HepG2 (cell line): Measurements from ENCODE around the gene PTCD1. TPM values are rescaled to one million over a fixed set of nuclear protein-coding genes. Genes with fewer than 3 reads are reported as not detected.

Source experiments
- BHLHE40 ChIP-seq: IDR thresholded peaks from 2 replicates; pipeline ENCODE4 v1.6.1; 2011; ENCODE audit warnings: low read length, improper control_type of control experiment
- HOXA9 ChIP-seq: sonication (generic); formaldehyde crosslinking; IDR thresholded peaks from 2 replicates; pipeline ENCODE4 v1.8.1; 2022; ENCODE audit warnings: missing genetic modification reagents, mild to moderate bottlenecking, moderate library complexity, borderline replicate concordance
- KDM2A ChIP-seq: sonication (generic); formaldehyde crosslinking; IDR thresholded peaks from 2 replicates; pipeline ENCODE4 v1.4.0; 2020; ENCODE audit warnings: low read depth, missing genetic modification reagents, borderline replicate concordance
- MXD3 ChIP-seq: IDR thresholded peaks from 2 replicates; pipeline ENCODE4 v1.6.1; 2016; ENCODE audit warnings: mild to moderate bottlenecking, missing biosample characterization, missing genetic modification reagents
- TAF1 ChIP-seq: sonication (generic); formaldehyde crosslinking; IDR thresholded peaks from 2 replicates; pipeline ENCODE4 v1.4.0; 2020; ENCODE audit warnings: missing genetic modification reagents
- TBX3 ChIP-seq: fragments of 450-650 bp; IDR thresholded peaks from 2 replicates; pipeline ENCODE4 v1.6.1; 2017; ENCODE audit warnings: antibody characterized with exemption, mild to moderate bottlenecking, inconsistent platforms, borderline replicate concordance
- ZFP36 ChIP-seq: fragments of 150-350 bp; IDR thresholded peaks from 2 replicates; pipeline ENCODE4 v1.6.1; 2018; ENCODE audit warnings: borderline replicate concordance, low read length, low read depth; ENCODE audit not compliant: partially characterized antibody
- ZNF496 ChIP-seq: sonication (generic); formaldehyde crosslinking; IDR thresholded peaks from 2 replicates; pipeline ENCODE4 v1.8.1; 2023; ENCODE audit warnings: mild to moderate bottlenecking, moderate library complexity, missing genetic modification reagents; ENCODE audit not compliant: insufficient replicate concordance
- ZNF569 ChIP-seq: sonication (generic); formaldehyde crosslinking; IDR thresholded peaks from 2 replicates; pipeline ENCODE4 v1.5.0; 2020; ENCODE audit warnings: mild to moderate bottlenecking, missing genetic modification reagents, moderate library complexity, borderline replicate concordance
- ZNF614 ChIP-seq: IDR thresholded peaks from 2 replicates; pipeline ENCODE4 v1.6.1; 2018; ENCODE audit warnings: missing biosample characterization, missing genetic modification reagents, inconsistent platforms, borderline replicate concordance
- ZNF768 ChIP-seq: sonication (generic); formaldehyde crosslinking; IDR thresholded peaks from 2 replicates; pipeline ENCODE4 v1.4.0; 2020; ENCODE audit warnings: missing genetic modification reagents
- ZNF773 ChIP-seq: sonication (generic); formaldehyde crosslinking; IDR thresholded peaks from 2 replicates; pipeline ENCODE4 v1.4.0; 2020; ENCODE audit warnings: missing genetic modification reagents, borderline replicate concordance
- ZSCAN21 ChIP-seq: sonication (generic); formaldehyde crosslinking; IDR thresholded peaks from 2 replicates; pipeline ENCODE4 v1.8.0; 2022; ENCODE audit warnings: mild to moderate bottlenecking, missing genetic modification reagents, moderate library complexity, borderline replicate concordance
- polyA plus RNA-seq, 8 experiments: library from polyadenylated mRNA; depleted of rRNA in 3 of 8; stranded (reverse) in 7 of 8; unstranded in 1 of 8; fragments of >200 nt; fragmentation: Illumina TruSeq in 4 of 8; extraction: Trizol in 4 of 8; gene quantifications; 2 replicates each; pipeline versions ENCODE4 v1.2.1 to v1.2.3, GENCODE V29; 2011 to 2016; ENCODE audit warnings: low read depth in 4 of 8, missing spikeins in 1 of 8, mixed read lengths in 1 of 8; ENCODE audit not compliant: insufficient read depth in 1 of 8
- total RNA-seq, 5 experiments: library from RNA; depleted of rRNA; stranded (reverse); fragments of >200 nt; fragmentation: Illumina TruSeq; extraction: Trizol; gene quantifications; 2 replicates each; pipeline ENCODE4 v1.2.3, GENCODE V29; 2016; ENCODE audit warnings: low read depth in 1 of 5
- TF ChIP-seq, protein P1 (sequence below): sonication (generic); formaldehyde crosslinking; IDR thresholded peaks from 2 replicates; pipeline ENCODE4 v1.5.1; 2020; ENCODE audit warnings: missing genetic modification reagents, mild to moderate bottlenecking, borderline replicate concordance
- TF ChIP-seq, protein P2 (sequence below), 2 experiments: sonication (generic) in 1 of 2; formaldehyde crosslinking in 1 of 2; IDR thresholded peaks; 2 replicates each; pipeline versions ENCODE4 v1.4.0 to v1.6.1; 2016 to 2020; ENCODE audit warnings: borderline replicate concordance in 1 of 2, low read depth in 1 of 2, mild to moderate bottlenecking in 1 of 2, missing genetic modification reagents in 1 of 2
- TF ChIP-seq, protein P3 (sequence below), 2 experiments: sonication (generic) in 1 of 2; formaldehyde crosslinking in 1 of 2; IDR thresholded peaks; 2 replicates each; pipeline versions ENCODE4 v1.4.0 to v1.6.1; 2018 to 2020; ENCODE audit warnings: missing genetic modification reagents in 2 of 2, borderline replicate concordance in 1 of 2, low read depth in 1 of 2, mild to moderate bottlenecking in 1 of 2, missing biosample characterization in 1 of 2
- TF ChIP-seq, protein P4 (sequence below): sonication (generic); formaldehyde crosslinking; IDR thresholded peaks from 2 replicates; pipeline ENCODE4 v1.5.0; 2020; ENCODE audit warnings: missing genetic modification reagents

PTCD1 gene
- total and polyA plus RNA-seq, 2 of the 13 experiments (the other 11 are each of a cell fraction or from before 2014, with no cell fraction given): 3.0 to 8.4 TPM

- TF ChIP-seq, protein P1, sequence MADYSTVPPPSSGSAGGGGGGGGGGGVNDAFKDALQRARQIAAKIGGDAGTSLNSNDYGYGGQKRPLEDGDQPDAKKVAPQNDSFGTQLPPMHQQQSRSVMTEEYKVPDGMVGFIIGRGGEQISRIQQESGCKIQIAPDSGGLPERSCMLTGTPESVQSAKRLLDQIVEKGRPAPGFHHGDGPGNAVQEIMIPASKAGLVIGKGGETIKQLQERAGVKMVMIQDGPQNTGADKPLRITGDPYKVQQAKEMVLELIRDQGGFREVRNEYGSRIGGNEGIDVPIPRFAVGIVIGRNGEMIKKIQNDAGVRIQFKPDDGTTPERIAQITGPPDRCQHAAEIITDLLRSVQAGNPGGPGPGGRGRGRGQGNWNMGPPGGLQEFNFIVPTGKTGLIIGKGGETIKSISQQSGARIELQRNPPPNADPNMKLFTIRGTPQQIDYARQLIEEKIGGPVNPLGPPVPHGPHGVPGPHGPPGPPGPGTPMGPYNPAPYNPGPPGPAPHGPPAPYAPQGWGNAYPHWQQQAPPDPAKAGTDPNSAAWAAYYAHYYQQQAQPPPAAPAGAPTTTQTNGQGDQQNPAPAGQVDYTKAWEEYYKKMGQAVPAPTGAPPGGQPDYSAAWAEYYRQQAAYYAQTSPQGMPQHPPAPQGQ (CRISPR knock-in tag): no peak; the same call in 1 of the 2 replicates
- TF ChIP-seq MXD3 (CRISPR knock-in tag) (peak; percentile 48; the same call in 1 of the 2 replicates), ZNF768 (CRISPR knock-in tag) (no peak), ZSCAN21 (CRISPR knock-in tag) (peak; percentile 84; the same call in 1 of the 2 replicates), ZFP36 (no peak), ZNF496 (CRISPR knock-in tag) (no peak), TAF1 (peak; percentile 67), ZNF773 (no peak), ZNF614 (CRISPR knock-in tag) (peak; percentile 90; the same call in 1 of the 2 replicates), TBX3 (no peak), ZNF569 (CRISPR knock-in tag) (no peak), HOXA9 (0 out of 2 replicates have a peak, but pooled peaks have one; percentile 68), KDM2A (CRISPR knock-in tag) (peak; percentile 88), BHLHE40 (peak; percentile 78; the same call in 1 of the 2 replicates)
- TF ChIP-seq, protein P2, sequence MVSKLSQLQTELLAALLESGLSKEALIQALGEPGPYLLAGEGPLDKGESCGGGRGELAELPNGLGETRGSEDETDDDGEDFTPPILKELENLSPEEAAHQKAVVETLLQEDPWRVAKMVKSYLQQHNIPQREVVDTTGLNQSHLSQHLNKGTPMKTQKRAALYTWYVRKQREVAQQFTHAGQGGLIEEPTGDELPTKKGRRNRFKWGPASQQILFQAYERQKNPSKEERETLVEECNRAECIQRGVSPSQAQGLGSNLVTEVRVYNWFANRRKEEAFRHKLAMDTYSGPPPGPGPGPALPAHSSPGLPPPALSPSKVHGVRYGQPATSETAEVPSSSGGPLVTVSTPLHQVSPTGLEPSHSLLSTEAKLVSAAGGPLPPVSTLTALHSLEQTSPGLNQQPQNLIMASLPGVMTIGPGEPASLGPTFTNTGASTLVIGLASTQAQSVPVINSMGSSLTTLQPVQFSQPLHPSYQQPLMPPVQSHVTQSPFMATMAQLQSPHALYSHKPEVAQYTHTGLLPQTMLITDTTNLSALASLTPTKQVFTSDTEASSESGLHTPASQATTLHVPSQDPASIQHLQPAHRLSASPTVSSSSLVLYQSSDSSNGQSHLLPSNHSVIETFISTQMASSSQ (IDR thresholded peaks at IDR 0.05; ENCODE audit: low read depth): peak; percentile 13; the same call in 1 of the 2 replicates
- TF ChIP-seq, protein P2 (CRISPR knock-in tag; IDR thresholded peaks at IDR 0.05; ENCODE audit: borderline replicate concordance): peak; percentile 60; the same call in 1 of the 2 replicates
- TF ChIP-seq, protein P3, sequence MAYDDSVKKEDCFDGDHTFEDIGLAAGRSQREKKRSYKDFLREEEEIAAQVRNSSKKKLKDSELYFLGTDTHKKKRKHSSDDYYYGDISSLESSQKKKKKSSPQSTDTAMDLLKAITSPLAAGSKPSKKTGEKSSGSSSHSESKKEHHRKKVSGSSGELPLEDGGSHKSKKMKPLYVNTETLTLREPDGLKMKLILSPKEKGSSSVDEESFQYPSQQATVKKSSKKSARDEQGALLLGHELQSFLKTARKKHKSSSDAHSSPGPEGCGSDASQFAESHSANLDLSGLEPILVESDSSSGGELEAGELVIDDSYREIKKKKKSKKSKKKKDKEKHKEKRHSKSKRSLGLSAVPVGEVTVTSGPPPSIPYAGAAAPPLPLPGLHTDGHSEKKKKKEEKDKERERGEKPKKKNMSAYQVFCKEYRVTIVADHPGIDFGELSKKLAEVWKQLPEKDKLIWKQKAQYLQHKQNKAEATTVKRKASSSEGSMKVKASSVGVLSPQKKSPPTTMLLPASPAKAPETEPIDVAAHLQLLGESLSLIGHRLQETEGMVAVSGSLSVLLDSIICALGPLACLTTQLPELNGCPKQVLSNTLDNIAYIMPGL (CRISPR knock-in tag; IDR thresholded peaks at IDR 0.05; ENCODE audit: borderline replicate concordance in 1 of 2, low read depth in 1 of 2): peak; percentile 82 to 87
- TF ChIP-seq, protein P4, sequence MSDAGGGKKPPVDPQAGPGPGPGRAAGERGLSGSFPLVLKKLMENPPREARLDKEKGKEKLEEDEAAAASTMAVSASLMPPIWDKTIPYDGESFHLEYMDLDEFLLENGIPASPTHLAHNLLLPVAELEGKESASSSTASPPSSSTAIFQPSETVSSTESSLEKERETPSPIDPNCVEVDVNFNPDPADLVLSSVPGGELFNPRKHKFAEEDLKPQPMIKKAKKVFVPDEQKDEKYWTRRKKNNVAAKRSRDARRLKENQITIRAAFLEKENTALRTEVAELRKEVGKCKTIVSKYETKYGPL: no peak
These were observed at the start of gene PTCD1, which contains the start of gene CPSF4 (continued) for GRCh38 chr7:99438573-99439480.
